H9 (cell line): ENCODE data around the gene FRAS1. TPM values are rescaled to one million over a fixed set of nuclear protein-coding genes. Genes with fewer than 3 reads are reported as not detected.

ENCODE experiments used
- DNase-seq: peaks from one replicate; pipeline ENCODE4 v3.0.0-alpha.2; 2017
- H2AFZ ChIP-seq: one replicate; pipeline ENCODE4 v1.6.1; 2013; ENCODE audit warnings: mild to moderate bottlenecking, low read length, control low read depth, moderate library complexity
- H2AK5ac ChIP-seq: 2 replicates; pipeline ENCODE4 v1.6.1; 2013; ENCODE audit warnings: low read length, control low read depth, mixed read lengths; ENCODE audit not compliant: insufficient read length
- H2BK120ac ChIP-seq: one replicate; pipeline ENCODE4 v1.6.1; 2013; ENCODE audit warnings: low read depth, mild to moderate bottlenecking, low read length, control low read depth, inconsistent platforms; ENCODE audit not compliant: poor library complexity, severe bottlenecking
- H2BK12ac ChIP-seq: 2 replicates; pipeline ENCODE4 v1.6.1; 2013; ENCODE audit warnings: low read length, control low read depth, mixed read lengths, low read depth; ENCODE audit not compliant: insufficient read length
- H2BK15ac ChIP-seq: 2 replicates; pipeline ENCODE4 v1.6.1; 2013; ENCODE audit warnings: low read depth, low read length, control low read depth
- H2BK20ac ChIP-seq: one replicate; pipeline ENCODE4 v1.6.1; 2013; ENCODE audit warnings: low read depth, mild to moderate bottlenecking, low read length, control low read depth, inconsistent platforms; ENCODE audit not compliant: poor library complexity, severe bottlenecking
- H2BK5ac ChIP-seq: 2 replicates; pipeline ENCODE4 v1.6.1; 2013; ENCODE audit warnings: low read length, control low read depth, mixed read lengths; ENCODE audit not compliant: insufficient read length
- H3K14ac ChIP-seq: 2 replicates; pipeline ENCODE4 v1.6.1; 2013; ENCODE audit warnings: low read length, control low read depth; ENCODE audit not compliant: insufficient read depth
- H3K18ac ChIP-seq: 2 replicates; pipeline ENCODE4 v1.6.1; 2013; ENCODE audit warnings: low read depth, mild to moderate bottlenecking, mixed read lengths, low read length, control low read depth; ENCODE audit not compliant: insufficient read length
- H3K23ac ChIP-seq: 2 replicates; pipeline ENCODE4 v1.6.1; 2013; ENCODE audit warnings: low read length, control low read depth, mixed read lengths, low read depth; ENCODE audit not compliant: insufficient read length
- H3K23me2 ChIP-seq: 2 replicates; pipeline ENCODE4 v1.6.1; 2013; ENCODE audit warnings: low read depth, mild to moderate bottlenecking, mixed read lengths, low read length, control low read depth; ENCODE audit not compliant: insufficient read length, poor library complexity, severe bottlenecking
- H3K27ac ChIP-seq: 2 replicates; pipeline ENCODE4 v1.5.1; 2013; ENCODE audit warnings: low read length, control low read depth, mixed read lengths, low read depth; ENCODE audit not compliant: insufficient read length
- H3K27me3 ChIP-seq: 2 replicates; pipeline ENCODE4 v1.6.1; 2013; ENCODE audit warnings: low read length, control low read depth, inconsistent platforms; ENCODE audit not compliant: insufficient read depth
- H3K4ac ChIP-seq: 2 replicates; pipeline ENCODE4 v1.6.1; 2013; ENCODE audit warnings: low read depth, mild to moderate bottlenecking, control low read depth, inconsistent platforms, low read length, moderate library complexity
- H3K4me1 ChIP-seq: 2 replicates; pipeline ENCODE4 v1.6.1; 2013; ENCODE audit warnings: low read length, control low read depth, inconsistent platforms; ENCODE audit not compliant: insufficient read depth
- H3K4me2 ChIP-seq: 2 replicates; pipeline ENCODE4 v1.6.1; 2013; ENCODE audit warnings: low read length, control low read depth, mixed read lengths; ENCODE audit not compliant: insufficient read length, insufficient read depth
- H3K56ac ChIP-seq: 2 replicates; pipeline ENCODE4 v1.6.1; 2013; ENCODE audit warnings: low read depth, mild to moderate bottlenecking, mixed read lengths, low read length, control low read depth; ENCODE audit not compliant: insufficient read length
- H3K79me1 ChIP-seq: 2 replicates; pipeline ENCODE4 v1.6.1; 2013; ENCODE audit warnings: low read depth, mild to moderate bottlenecking, moderate library complexity, low read length, control low read depth, inconsistent platforms; ENCODE audit not compliant: insufficient read depth, poor library complexity, severe bottlenecking
- H3K79me2 ChIP-seq: 2 replicates; pipeline ENCODE4 v1.6.1; 2013; ENCODE audit warnings: low read length, control low read depth, inconsistent platforms; ENCODE audit not compliant: insufficient read depth
- H3K9ac ChIP-seq: 2 replicates; pipeline ENCODE4 v1.6.1; 2013; ENCODE audit warnings: low read length, control low read depth, mixed read lengths; ENCODE audit not compliant: insufficient read length; ENCODE audit errors: extremely low read depth
- H3K9me3 ChIP-seq: one replicate; pipeline ENCODE4 v1.6.1; 2013; ENCODE audit warnings: low read depth, low read length, inconsistent platforms; ENCODE audit not compliant: control insufficient read depth
- H3T11ph ChIP-seq: one replicate; pipeline ENCODE4 v1.6.1; 2013; ENCODE audit warnings: mild to moderate bottlenecking, low read length, control low read depth, inconsistent platforms
- H4K20me1 ChIP-seq: one replicate; pipeline ENCODE4 v1.6.1; 2013; ENCODE audit not compliant: control insufficient read depth, insufficient read length, insufficient read depth
- H4K5ac ChIP-seq: 2 replicates; pipeline ENCODE4 v1.6.1; 2013; ENCODE audit warnings: low read depth, mild to moderate bottlenecking, mixed read lengths, low read length, control low read depth; ENCODE audit not compliant: insufficient read length
- H4K8ac ChIP-seq: replicated peaks from 2 replicates; pipeline ENCODE4 v1.6.1; 2013; ENCODE audit warnings: low read length, control low read depth, mixed read lengths, low read depth; ENCODE audit not compliant: insufficient read length
- H4K91ac ChIP-seq: 2 replicates; pipeline ENCODE4 v1.6.1; 2013; ENCODE audit warnings: low read depth, mild to moderate bottlenecking, moderate library complexity, mixed read lengths, low read length, control low read depth; ENCODE audit not compliant: insufficient read length
- H3K27ac Mint-ChIP-seq, 3 experiments: 2 replicates in 2 of 3; 3 replicates in 1 of 3; pipeline ENCODE4 v1.8.0; 2020 to 2021; ENCODE audit warnings: mixed read lengths in 3 of 3, mild to moderate bottlenecking in 1 of 3, moderate library complexity in 1 of 3
- H3K27me3 Mint-ChIP-seq: 2 replicates; pipeline ENCODE4 v1.8.0; 2021; ENCODE audit warnings: low read depth, mild to moderate bottlenecking, moderate library complexity, mixed read lengths
- H3K36me3 Mint-ChIP-seq, 3 experiments: 2 replicates in 2 of 3; 3 replicates in 1 of 3; pipeline ENCODE4 v1.8.0; 2020 to 2021; ENCODE audit warnings: low read depth in 3 of 3, mixed read lengths in 3 of 3; ENCODE audit not compliant: insufficient read depth in 1 of 3
- H3K4me1 Mint-ChIP-seq, 2 experiments: 2 replicates each; pipeline ENCODE4 v1.8.0; 2020; ENCODE audit warnings: mixed read lengths in 2 of 2
- H3K4me3 Mint-ChIP-seq, 2 experiments: 2 replicates in 1 of 2; 3 replicates in 1 of 2; pipeline ENCODE4 v1.8.0; 2020 to 2021; ENCODE audit warnings: mild to moderate bottlenecking in 2 of 2, mixed read lengths in 2 of 2, moderate library complexity in 1 of 2
- H3K9me3 Mint-ChIP-seq, 2 experiments: 2 replicates in 1 of 2; 3 replicates in 1 of 2; pipeline ENCODE4 v1.8.0; 2020; ENCODE audit warnings: mild to moderate bottlenecking in 2 of 2, mixed read lengths in 2 of 2, moderate library complexity in 1 of 2
- WGBS: extraction: QIAGEN DNeasy Blood & Tissue Kit; methylation state at CpG from one replicate; pipeline ENCODE4 v1.1.7; 2013; ENCODE audit warnings: missing lambda C conversion rate, low lambda C conversion rate, mixed read lengths; ENCODE audit not compliant: insufficient read length; ENCODE audit errors: extremely low coverage; 5-methylcytosine and 5-hydroxymethylcytosine counted together
- total RNA-seq: library from RNA; stranded (reverse); gene quantifications from 2 replicates; pipeline ENCODE4 v1.2.1, GENCODE V29; 2021
- TF ChIP-seq, protein P1 (sequence below): fragments of 200-600 bp; sonication (generic); conservative IDR thresholded peaks from 3 replicates; pipeline ENCODE4 v1.8.0; 2021; ENCODE audit warnings: antibody characterized with exemption, mild to moderate bottlenecking

Gene FRAS1
- total RNA-seq, 1 experiment from 2014 or later = 58.5 TPM

DNA sequence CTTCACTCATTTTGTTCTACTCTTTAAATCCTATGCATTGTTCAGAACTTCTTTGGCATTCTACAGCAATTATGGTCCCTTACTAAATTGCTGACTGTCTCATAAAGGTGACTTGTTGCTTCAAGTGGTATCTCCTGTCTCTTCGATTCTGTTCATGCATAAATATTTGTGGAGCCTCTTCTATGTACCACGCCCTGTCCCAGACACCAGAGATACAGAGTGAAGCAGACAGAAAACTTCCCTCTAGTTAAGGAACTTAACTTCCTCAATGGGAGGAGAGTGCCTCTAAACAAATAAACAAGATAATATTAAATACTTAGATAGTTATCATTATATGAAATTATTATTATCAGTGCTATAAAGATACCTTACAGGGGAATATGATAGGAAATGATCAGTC is 235.7 kb downstream of the FRAS1 start:
- Mint-ChIP-seq H3K4me1 (peaks cover 10 to 22% of the 10 kb centered on the region in 2 experiments), H3K27me3 (no peaks in the 10 kb centered on the region), H3K9me3 (no peaks in the 10 kb centered on the region), H3K36me3 (peaks cover 13 to 29% (median 20%) of the 10 kb centered on the region in 3 experiments), H3K27ac (no peak overlapping the region), H3K4me3 (no peak overlapping the region)
- H2BK15ac ChIP-seq = no peak overlapping the region
- no peaks in the 10 kb centered on the region for H3K27me3 ChIP-seq
- no peaks in the 10 kb centered on the region for H3K4me1 ChIP-seq
- no peaks in the 10 kb centered on the region for H4K20me1 ChIP-seq
- no peak overlapping the region for H3K4me2 ChIP-seq
- H2AK5ac ChIP-seq = no peak overlapping the region
- no peak for DNase-seq
- no peak overlapping the region for H2BK120ac ChIP-seq
- H2BK12ac ChIP-seq = no peak overlapping the region
- H3K79me2 ChIP-seq = no peaks in the 10 kb centered on the region
- no peak overlapping the region for H4K5ac ChIP-seq
- H4K8ac ChIP-seq = no peak overlapping the region
- H4K91ac ChIP-seq = no peak overlapping the region
- H3K4ac ChIP-seq = no peak overlapping the region
- H3K23ac ChIP-seq = no peak overlapping the region
- no peak overlapping the region for H3K56ac ChIP-seq
- H3K14ac ChIP-seq = no peak overlapping the region
- WGBS = no CpG with 5 or more reads among the region's 2 CpGs
- H2BK5ac ChIP-seq = no peak overlapping the region
- no peaks in the 10 kb centered on the region for H3K79me1 ChIP-seq
- H2BK20ac ChIP-seq = no peak overlapping the region
- TF ChIP-seq, protein P1, sequence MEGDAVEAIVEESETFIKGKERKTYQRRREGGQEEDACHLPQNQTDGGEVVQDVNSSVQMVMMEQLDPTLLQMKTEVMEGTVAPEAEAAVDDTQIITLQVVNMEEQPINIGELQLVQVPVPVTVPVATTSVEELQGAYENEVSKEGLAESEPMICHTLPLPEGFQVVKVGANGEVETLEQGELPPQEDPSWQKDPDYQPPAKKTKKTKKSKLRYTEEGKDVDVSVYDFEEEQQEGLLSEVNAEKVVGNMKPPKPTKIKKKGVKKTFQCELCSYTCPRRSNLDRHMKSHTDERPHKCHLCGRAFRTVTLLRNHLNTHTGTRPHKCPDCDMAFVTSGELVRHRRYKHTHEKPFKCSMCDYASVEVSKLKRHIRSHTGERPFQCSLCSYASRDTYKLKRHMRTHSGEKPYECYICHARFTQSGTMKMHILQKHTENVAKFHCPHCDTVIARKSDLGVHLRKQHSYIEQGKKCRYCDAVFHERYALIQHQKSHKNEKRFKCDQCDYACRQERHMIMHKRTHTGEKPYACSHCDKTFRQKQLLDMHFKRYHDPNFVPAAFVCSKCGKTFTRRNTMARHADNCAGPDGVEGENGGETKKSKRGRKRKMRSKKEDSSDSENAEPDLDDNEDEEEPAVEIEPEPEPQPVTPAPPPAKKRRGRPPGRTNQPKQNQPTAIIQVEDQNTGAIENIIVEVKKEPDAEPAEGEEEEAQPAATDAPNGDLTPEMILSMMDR = no peak
- H3K9me3 ChIP-seq = no peaks in the 10 kb centered on the region
- H2AFZ ChIP-seq = no peak overlapping the region
- H3K18ac ChIP-seq = no peak overlapping the region
- H3K23me2 ChIP-seq = no peaks in the 10 kb centered on the region
- no peak overlapping the region for H3K9ac ChIP-seq
- H3T11ph ChIP-seq = no peak overlapping the region
- H3K27ac ChIP-seq = no peak overlapping the region
